ENCODE results near the gene RXRA. TPM values are rescaled to one million over a fixed set of nuclear protein-coding genes. Genes with fewer than 3 reads are reported as not detected.

RXRA gene
- total and polyA plus RNA-seq, 2 of the 4 experiments (the other 2 are of a cell fraction): 7.5 to 17.9 TPM

- Histone ChIP-seq H4K5ac (ENCODE audit: low read depth, low read length) (no peak overlapping the region), H2BK20ac (ENCODE audit: low read depth, low read length) (no peak overlapping the region), H3K4me2 (ENCODE audit: low read depth, low read length) (no peak overlapping the region), H3K9me1 (ENCODE audit: insufficient read depth, low read length) (peaks cover 4% of the 10 kb centered on the region; the same call in 1 of the 2 replicates), H4K8ac (ENCODE audit: low read depth in 2 of 2, low read length in 2 of 2) (no peak overlapping the region), H4K91ac (ENCODE audit: insufficient read depth, low read depth, low read length) (no peak overlapping the region), H3K36me3 (ENCODE audit: control insufficient read depth, insufficient read depth, low read length) (no peaks in the 10 kb centered on the region), H3K18ac (ENCODE audit: low read depth, low read length) (no peak overlapping the region), H3K9ac (ENCODE audit: low read depth, low read length) (no peak overlapping the region), H3K23ac (ENCODE audit: low read depth, low read length) (no peak overlapping the region), H2AK9ac (replicated peaks; ENCODE audit: low read depth, low read length, poor library complexity) (no peak overlapping the region), H3K14ac (replicated peaks; ENCODE audit: low read depth, low read length) (no peak overlapping the region), H3K4ac (ENCODE audit: low read depth, low read length) (no peak overlapping the region), H2BK15ac (ENCODE audit: low read depth, low read length) (no peak overlapping the region), H4K20me1 (ENCODE audit: insufficient read depth, low read length) (peaks cover 100% of the 10 kb centered on the region), H3K27me3 (ENCODE audit: control insufficient read depth, insufficient read depth, low read length) (no peaks in the 10 kb centered on the region), H2AK5ac (ENCODE audit: low read depth, low read length) (no peak overlapping the region), H3K4me3 (ENCODE audit: insufficient read depth, low read depth, low read length) (no peak overlapping the region), H2BK120ac (ENCODE audit: low read depth, low read length) (no peak overlapping the region), H3K27ac (ENCODE audit: insufficient read depth, low read length) (no peak overlapping the region), H3K79me1 (ENCODE audit: low read depth in 1 of 2, low read length in 2 of 2) (peaks cover 8 to 89% of the 10 kb centered on the region in 2 experiments), H3K4me1 (ENCODE audit: control insufficient read depth, insufficient read depth, low read length) (no peaks in the 10 kb centered on the region; the same call in 1 of the 2 replicates), H3K9me3 (ENCODE audit: control insufficient read depth, insufficient read depth, low read length) (no peaks in the 10 kb centered on the region), H3K56ac (ENCODE audit: extremely low read depth, insufficient read depth, low read length) (no peak overlapping the region), H2BK5ac (ENCODE audit: low read depth, low read length, poor library complexity, severe bottlenecking) (no peak overlapping the region), H2AFZ (replicated peaks; ENCODE audit: low read length, poor library complexity) (no peak overlapping the region)
- in situ Hi-C loops (cut with MboI; ENCODE audit: low sequenced_read_pairs): no loop called here
- 72% methylated on average over 3 of the region's 7 CpGs; no CpG with 5 or more reads in 1 of the 2 experiments for WGBS, 2 experiments (ENCODE audit: extremely low coverage in 2 of 2, insufficient read length in 1 of 2)
- ChIA-PET CTCF (no interaction called here), POLR2A (ENCODE audit: unreplicated experiment) (no interaction called here)
- BruUV-seq (replicated peaks): no TSS peak
- dilution Hi-C loops (cut with HindIII; ENCODE audit: low sequenced_read_pairs, unreplicated experiment): no loop called here
- TF ChIP-seq CEBPB (IDR thresholded peaks at IDR 0.05; ENCODE audit: low read depth, low read length) (no peak), FOS (IDR thresholded peaks at IDR 0.05; ENCODE audit: low read depth, low read length) (no peak), MAZ (IDR thresholded peaks at IDR 0.05; ENCODE audit: borderline replicate concordance, low read depth, low read length) (no peak), POLR2A (IDR thresholded peaks at IDR 0.05; ENCODE audit: low read depth, low read length) (no peak), RAD21 (IDR thresholded peaks at IDR 0.05; ENCODE audit: low read length) (no peak)
- DNase-seq: no peak
- intact Hi-C loops (cut with micrococcal nuclease): no loop called here
- no peak for ATAC-seq (ENCODE audit: low read depth)
Measured at GRCh38 chr9:134393582-134394280, 67.5 kb downstream of the RXRA start.
